Ishikawa (cell line): Measurements from ENCODE around the gene PLD2.

Experiments used
- CEBPB ChIP-seq: IDR thresholded peaks from 2 replicates; pipeline ENCODE4 v1.6.1; 2012
- CREB1 ChIP-seq: IDR thresholded peaks from 2 replicates; pipeline ENCODE4 v1.6.1; 2012; ENCODE audit warnings: low read depth
- EGR1 ChIP-seq: IDR thresholded peaks from 2 replicates; pipeline ENCODE4 v1.6.1; 2012
- EP300 ChIP-seq: IDR thresholded peaks from 2 replicates; pipeline ENCODE4 v1.6.1; 2012; ENCODE audit warnings: borderline replicate concordance
- FOXM1 ChIP-seq: IDR thresholded peaks from 2 replicates; pipeline ENCODE4 v1.6.1; 2012; ENCODE audit warnings: low read depth, borderline replicate concordance
- NFIC ChIP-seq: IDR thresholded peaks from 2 replicates; pipeline ENCODE4 v1.6.1; 2012
- RAD21 ChIP-seq: IDR thresholded peaks from 2 replicates; pipeline ENCODE4 v1.6.1; 2012; ENCODE audit warnings: low read depth
- TAF1 ChIP-seq: IDR thresholded peaks from 2 replicates; pipeline ENCODE4 v1.6.1; 2012; ENCODE audit warnings: low read depth, mild to moderate bottlenecking
- TCF12 ChIP-seq: IDR thresholded peaks from 2 replicates; pipeline ENCODE4 v1.6.1; 2012; ENCODE audit warnings: low read depth
- TEAD4 ChIP-seq: IDR thresholded peaks from 2 replicates; pipeline ENCODE4 v1.6.1; 2012
- YY1 ChIP-seq: IDR thresholded peaks from 2 replicates; pipeline ENCODE4 v1.6.1; 2012; ENCODE audit warnings: low read depth
- ZBTB7A ChIP-seq: IDR thresholded peaks from 2 replicates; pipeline ENCODE4 v1.6.1; 2012; ENCODE audit warnings: low read depth
- TF ChIP-seq, protein P1 (sequence below): IDR thresholded peaks from 2 replicates; pipeline ENCODE4 v1.6.1; 2012
- TF ChIP-seq, protein P2 (sequence below): IDR thresholded peaks from 2 replicates; pipeline ENCODE4 v1.6.1; 2012
- TF ChIP-seq, protein P3 (sequence below): IDR thresholded peaks from 2 replicates; pipeline ENCODE4 v1.6.1; 2012; ENCODE audit warnings: low read depth, mild to moderate bottlenecking

PLD2 gene

DNA sequence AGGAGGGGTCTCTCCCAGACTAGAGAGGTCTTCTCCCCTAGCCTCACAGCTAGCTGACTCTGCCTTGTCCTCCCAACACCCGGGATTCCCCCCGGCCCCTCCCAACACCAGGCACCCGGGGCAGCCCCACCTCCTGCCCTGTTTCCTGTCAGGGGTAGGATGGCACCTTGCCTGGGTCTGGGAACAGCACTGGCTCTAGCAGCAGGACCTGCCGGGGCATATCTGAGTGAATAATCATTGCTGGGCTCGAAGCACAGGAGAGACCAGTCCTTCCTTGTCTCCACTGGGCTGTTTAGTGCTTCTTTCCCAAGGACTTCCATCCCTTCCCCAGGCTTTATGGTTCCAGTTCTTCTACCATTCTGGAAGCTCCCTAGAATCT lies 51.9 kb downstream of the PLD2 start:
- TF ChIP-seq EGR1 = no peak

DNA sequence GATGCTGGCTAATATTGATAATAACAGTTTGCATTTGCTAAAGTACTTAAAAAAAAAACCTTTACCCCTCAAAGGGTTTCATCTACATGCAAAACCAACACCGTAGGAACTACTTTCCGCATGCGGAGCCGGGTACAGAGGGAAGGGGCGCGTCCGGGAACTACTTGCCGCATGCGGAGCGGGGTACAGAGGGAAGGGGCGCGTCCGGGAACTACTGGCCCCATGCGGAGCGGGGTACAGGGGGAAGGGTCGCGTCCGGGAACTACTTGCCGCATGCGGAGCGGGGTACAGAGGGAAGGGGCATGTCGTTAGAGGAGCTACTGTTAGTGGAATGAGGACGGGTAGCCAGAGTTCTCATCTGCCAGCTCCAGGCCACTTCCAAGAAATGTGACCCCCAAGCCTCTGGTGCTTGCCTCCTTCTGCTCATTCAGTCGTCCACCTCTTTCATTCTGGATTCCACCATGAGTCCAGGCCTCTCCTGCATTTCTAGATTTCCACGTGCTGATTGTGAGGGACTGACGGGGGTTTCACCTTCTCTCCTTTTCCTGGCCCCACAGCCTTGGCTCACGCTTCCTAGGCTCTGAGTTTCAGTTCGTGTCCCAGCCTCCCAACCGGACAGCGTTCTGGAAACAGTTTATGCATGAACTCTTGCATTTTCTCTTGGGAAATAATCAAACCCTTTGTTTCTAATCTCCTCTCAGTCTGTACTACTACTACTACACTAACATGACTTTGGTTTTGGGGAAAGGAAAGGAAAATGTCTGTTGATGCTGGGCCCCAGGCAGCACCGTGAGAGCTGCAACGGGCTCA lies 53.1 kb downstream of the PLD2 start:
- TF ChIP-seq, protein P1, sequence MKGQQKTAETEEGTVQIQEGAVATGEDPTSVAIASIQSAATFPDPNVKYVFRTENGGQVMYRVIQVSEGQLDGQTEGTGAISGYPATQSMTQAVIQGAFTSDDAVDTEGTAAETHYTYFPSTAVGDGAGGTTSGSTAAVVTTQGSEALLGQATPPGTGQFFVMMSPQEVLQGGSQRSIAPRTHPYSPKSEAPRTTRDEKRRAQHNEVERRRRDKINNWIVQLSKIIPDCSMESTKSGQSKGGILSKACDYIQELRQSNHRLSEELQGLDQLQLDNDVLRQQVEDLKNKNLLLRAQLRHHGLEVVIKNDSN = no peak
- TF ChIP-seq TEAD4 = no peak
- TF ChIP-seq TAF1 = no peak
- TF ChIP-seq, protein P2, sequence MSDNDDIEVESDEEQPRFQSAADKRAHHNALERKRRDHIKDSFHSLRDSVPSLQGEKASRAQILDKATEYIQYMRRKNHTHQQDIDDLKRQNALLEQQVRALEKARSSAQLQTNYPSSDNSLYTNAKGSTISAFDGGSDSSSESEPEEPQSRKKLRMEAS = no peak
- no peak for TF ChIP-seq FOXM1
- TF ChIP-seq EP300 = no peak
- no peak for TF ChIP-seq CEBPB
- TF ChIP-seq EGR1 = no peak
- TF ChIP-seq, protein P3, sequence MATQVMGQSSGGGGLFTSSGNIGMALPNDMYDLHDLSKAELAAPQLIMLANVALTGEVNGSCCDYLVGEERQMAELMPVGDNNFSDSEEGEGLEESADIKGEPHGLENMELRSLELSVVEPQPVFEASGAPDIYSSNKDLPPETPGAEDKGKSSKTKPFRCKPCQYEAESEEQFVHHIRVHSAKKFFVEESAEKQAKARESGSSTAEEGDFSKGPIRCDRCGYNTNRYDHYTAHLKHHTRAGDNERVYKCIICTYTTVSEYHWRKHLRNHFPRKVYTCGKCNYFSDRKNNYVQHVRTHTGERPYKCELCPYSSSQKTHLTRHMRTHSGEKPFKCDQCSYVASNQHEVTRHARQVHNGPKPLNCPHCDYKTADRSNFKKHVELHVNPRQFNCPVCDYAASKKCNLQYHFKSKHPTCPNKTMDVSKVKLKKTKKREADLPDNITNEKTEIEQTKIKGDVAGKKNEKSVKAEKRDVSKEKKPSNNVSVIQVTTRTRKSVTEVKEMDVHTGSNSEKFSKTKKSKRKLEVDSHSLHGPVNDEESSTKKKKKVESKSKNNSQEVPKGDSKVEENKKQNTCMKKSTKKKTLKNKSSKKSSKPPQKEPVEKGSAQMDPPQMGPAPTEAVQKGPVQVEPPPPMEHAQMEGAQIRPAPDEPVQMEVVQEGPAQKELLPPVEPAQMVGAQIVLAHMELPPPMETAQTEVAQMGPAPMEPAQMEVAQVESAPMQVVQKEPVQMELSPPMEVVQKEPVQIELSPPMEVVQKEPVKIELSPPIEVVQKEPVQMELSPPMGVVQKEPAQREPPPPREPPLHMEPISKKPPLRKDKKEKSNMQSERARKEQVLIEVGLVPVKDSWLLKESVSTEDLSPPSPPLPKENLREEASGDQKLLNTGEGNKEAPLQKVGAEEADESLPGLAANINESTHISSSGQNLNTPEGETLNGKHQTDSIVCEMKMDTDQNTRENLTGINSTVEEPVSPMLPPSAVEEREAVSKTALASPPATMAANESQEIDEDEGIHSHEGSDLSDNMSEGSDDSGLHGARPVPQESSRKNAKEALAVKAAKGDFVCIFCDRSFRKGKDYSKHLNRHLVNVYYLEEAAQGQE = no peak
- TF ChIP-seq NFIC = no peak
- no peak for TF ChIP-seq YY1
- no peak for TF ChIP-seq TCF12

DNA sequence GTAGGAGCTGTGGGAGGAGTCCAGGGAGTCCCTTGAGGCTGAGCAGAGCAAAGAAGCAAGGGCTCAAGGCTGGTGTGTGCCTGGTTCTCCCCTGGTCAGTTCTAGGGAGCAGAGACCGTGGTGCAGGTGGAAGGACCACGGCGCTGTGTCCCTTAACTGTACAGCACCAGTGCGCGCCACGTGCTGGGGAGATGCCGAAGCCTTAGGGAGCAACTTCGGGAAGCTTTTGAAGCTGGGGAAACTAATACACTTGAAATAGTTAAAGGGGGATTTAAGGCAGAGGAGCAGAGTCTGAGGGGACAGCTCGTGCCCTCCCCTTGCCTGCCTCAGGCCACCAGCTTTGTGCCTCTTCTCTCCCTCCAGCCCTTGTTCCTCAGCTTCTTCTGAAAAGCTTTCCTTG lies 53.7 kb downstream of the PLD2 start:
- no peak for TF ChIP-seq EP300
- TF ChIP-seq, protein P3 = no peak
- no peak for TF ChIP-seq NFIC
- no peak for TF ChIP-seq TCF12
- TF ChIP-seq CEBPB = no peak
- no peak for TF ChIP-seq RAD21
- no peak for TF ChIP-seq EGR1
- no peak for TF ChIP-seq FOXM1
- TF ChIP-seq CREB1 = no peak
- no peak for TF ChIP-seq TEAD4
- TF ChIP-seq, protein P2 = no peak
- TF ChIP-seq ZBTB7A = no peak
- no peak for TF ChIP-seq TAF1
- TF ChIP-seq, protein P1 = no peak
- TF ChIP-seq YY1 = no peak

DNA sequence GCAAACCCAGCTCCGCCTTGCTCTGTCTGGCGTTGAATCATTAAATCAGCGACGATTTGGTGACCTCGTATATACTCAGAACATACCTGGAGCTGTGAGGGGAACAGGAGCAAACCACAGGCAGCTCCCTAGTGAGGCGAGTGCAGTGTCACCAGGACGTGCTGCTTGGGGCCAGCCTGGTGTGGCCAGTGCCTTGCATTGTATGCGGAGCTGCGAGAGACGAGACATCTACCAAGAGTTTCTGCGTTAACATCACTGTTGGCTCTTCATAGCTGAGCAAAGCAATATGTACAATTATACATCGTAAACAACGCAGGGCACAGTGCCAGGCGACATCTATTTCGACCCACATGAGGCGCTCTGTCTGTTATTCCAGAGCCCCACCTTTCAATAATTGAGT lies 54.1 kb downstream of the PLD2 start:
- TF ChIP-seq RAD21 = no peak
- no peak for TF ChIP-seq ZBTB7A
- no peak for TF ChIP-seq EP300
- TF ChIP-seq, protein P1 = no peak
- TF ChIP-seq FOXM1 = no peak
- TF ChIP-seq, protein P2 = no peak
- TF ChIP-seq EGR1 = no peak
- no peak for TF ChIP-seq TAF1
- TF ChIP-seq TEAD4 = no peak
- TF ChIP-seq NFIC = no peak
- TF ChIP-seq TCF12 = no peak

DNA sequence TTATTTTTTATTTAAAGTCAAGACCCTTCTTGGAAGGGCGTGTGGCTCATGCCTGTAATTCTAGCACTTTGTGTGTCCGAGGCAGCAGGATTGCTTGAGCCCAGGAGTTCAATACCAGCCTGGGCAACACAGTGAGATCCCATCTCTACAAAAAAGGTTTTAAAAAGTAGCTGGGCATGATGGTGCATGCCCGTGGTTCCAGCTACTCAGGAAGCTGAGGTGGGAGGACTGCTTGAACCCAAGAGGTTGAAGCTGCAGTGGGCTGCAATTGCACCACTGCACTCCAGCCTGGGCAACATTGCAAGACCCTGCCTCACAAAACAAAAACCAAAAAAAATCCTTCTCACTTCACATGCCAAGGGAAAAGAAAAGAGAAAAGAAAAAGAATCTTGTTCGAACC lies 55.8 kb downstream of the PLD2 start:
- TF ChIP-seq, protein P1 = no peak
- TF ChIP-seq, protein P3 = no peak
- no peak for TF ChIP-seq TEAD4
- no peak for TF ChIP-seq RAD21
- TF ChIP-seq TCF12 = no peak
- TF ChIP-seq TAF1 = no peak
- TF ChIP-seq CEBPB = no peak
- TF ChIP-seq, protein P2 = no peak
- no peak for TF ChIP-seq CREB1
- no peak for TF ChIP-seq NFIC
- TF ChIP-seq EGR1 = no peak
